ENCODE results near the gene CDC42EP2. TPM values are rescaled to one million over a fixed set of nuclear protein-coding genes. Genes with fewer than 3 reads are reported as not detected.
A peak's percentile ranks its signal among the peaks of the same experiment; 100 is the strongest.

The CDC42EP2 gene
- total RNA-seq, 1 donor from 2014 or later = 23.1 TPM

GRCh38 chr11:65307298-65308229 lies 7.1 kb upstream of the CDC42EP2 start:
- no peak overlapping the region for H3K4me3 Mint-ChIP-seq (ENCODE audit: unreplicated experiment)
- peaks cover 28% of the 10 kb centered on the region for H3K4me1 Mint-ChIP-seq (ENCODE audit: unreplicated experiment)
- DNase-seq (ENCODE audit: extremely low spot score, unreplicated experiment) = no peak
- no peaks in the 10 kb centered on the region for H3K36me3 Mint-ChIP-seq (ENCODE audit: unreplicated experiment)
- TF ChIP-seq, protein P1, sequence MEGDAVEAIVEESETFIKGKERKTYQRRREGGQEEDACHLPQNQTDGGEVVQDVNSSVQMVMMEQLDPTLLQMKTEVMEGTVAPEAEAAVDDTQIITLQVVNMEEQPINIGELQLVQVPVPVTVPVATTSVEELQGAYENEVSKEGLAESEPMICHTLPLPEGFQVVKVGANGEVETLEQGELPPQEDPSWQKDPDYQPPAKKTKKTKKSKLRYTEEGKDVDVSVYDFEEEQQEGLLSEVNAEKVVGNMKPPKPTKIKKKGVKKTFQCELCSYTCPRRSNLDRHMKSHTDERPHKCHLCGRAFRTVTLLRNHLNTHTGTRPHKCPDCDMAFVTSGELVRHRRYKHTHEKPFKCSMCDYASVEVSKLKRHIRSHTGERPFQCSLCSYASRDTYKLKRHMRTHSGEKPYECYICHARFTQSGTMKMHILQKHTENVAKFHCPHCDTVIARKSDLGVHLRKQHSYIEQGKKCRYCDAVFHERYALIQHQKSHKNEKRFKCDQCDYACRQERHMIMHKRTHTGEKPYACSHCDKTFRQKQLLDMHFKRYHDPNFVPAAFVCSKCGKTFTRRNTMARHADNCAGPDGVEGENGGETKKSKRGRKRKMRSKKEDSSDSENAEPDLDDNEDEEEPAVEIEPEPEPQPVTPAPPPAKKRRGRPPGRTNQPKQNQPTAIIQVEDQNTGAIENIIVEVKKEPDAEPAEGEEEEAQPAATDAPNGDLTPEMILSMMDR (IDR thresholded peaks at IDR 0.05) = no peak
- peak overlapping the region; percentile 14 for H3K27ac Mint-ChIP-seq (ENCODE audit: unreplicated experiment)
- no peaks in the 10 kb centered on the region for H3K27me3 Mint-ChIP-seq (ENCODE audit: unreplicated experiment)
- H3K9me3 Mint-ChIP-seq (ENCODE audit: unreplicated experiment) = no peaks in the 10 kb centered on the region

GRCh38 chr11:65308281-65308891 lies 6.3 kb upstream of the CDC42EP2 start:
- TF ChIP-seq, protein P1 (IDR thresholded peaks at IDR 0.05) = no peak
- peaks cover 26% of the 10 kb centered on the region for H3K4me1 Mint-ChIP-seq (ENCODE audit: unreplicated experiment)
- no peaks in the 10 kb centered on the region for H3K36me3 Mint-ChIP-seq (ENCODE audit: unreplicated experiment)
- H3K27ac Mint-ChIP-seq (ENCODE audit: unreplicated experiment) = peak overlapping the region; percentile 41
- H3K27me3 Mint-ChIP-seq (ENCODE audit: unreplicated experiment) = no peaks in the 10 kb centered on the region
- no peaks in the 10 kb centered on the region for H3K9me3 Mint-ChIP-seq (ENCODE audit: unreplicated experiment)
- H3K4me3 Mint-ChIP-seq (ENCODE audit: unreplicated experiment) = no peak overlapping the region
- DNase-seq (ENCODE audit: extremely low spot score, unreplicated experiment) = no peak

GRCh38 chr11:65309006-65309405 lies 5.7 kb upstream of the CDC42EP2 start:
- Mint-ChIP-seq H3K27me3 (ENCODE audit: unreplicated experiment) (no peaks in the 10 kb centered on the region), H3K9me3 (ENCODE audit: unreplicated experiment) (no peaks in the 10 kb centered on the region), H3K27ac (ENCODE audit: unreplicated experiment) (no peak overlapping the region), H3K4me3 (ENCODE audit: unreplicated experiment) (no peak overlapping the region), H3K4me1 (ENCODE audit: unreplicated experiment) (peaks cover 33% of the 10 kb centered on the region), H3K36me3 (ENCODE audit: unreplicated experiment) (no peaks in the 10 kb centered on the region)
- DNase-seq (ENCODE audit: extremely low spot score, unreplicated experiment) = no peak
- TF ChIP-seq, protein P1 (IDR thresholded peaks at IDR 0.05) = no peak

- Mint-ChIP-seq H3K27ac (ENCODE audit: unreplicated experiment) (no peak overlapping the region), H3K4me3 (ENCODE audit: unreplicated experiment) (no peak overlapping the region)
- DNase-seq (ENCODE audit: extremely low spot score, unreplicated experiment) = no peak
Measured at GRCh38 chr11:65310215-65310614, 4.5 kb upstream of the CDC42EP2 start.

More at GRCh38 chr11:65310215-65310614, 4.5 kb upstream of the CDC42EP2 start:
- H3K9me3 Mint-ChIP-seq (ENCODE audit: unreplicated experiment) = no peaks in the 10 kb centered on the region
- H3K27me3 Mint-ChIP-seq (ENCODE audit: unreplicated experiment) = no peaks in the 10 kb centered on the region
- peaks cover 35% of the 10 kb centered on the region for H3K4me1 Mint-ChIP-seq (ENCODE audit: unreplicated experiment)
- TF ChIP-seq, protein P1 (IDR thresholded peaks at IDR 0.05) = no peak
- no peaks in the 10 kb centered on the region for H3K36me3 Mint-ChIP-seq (ENCODE audit: unreplicated experiment)

Measured in osteocyte (in vitro differentiated cells).